CD4-positive, alpha-beta T cell treated with Interleukin-12 subunit alpha and Interleukin-12 subunit beta, for 1 hour (primary cell): ENCODE measurements around the gene SMG9.
"Not testable (repeated sequence)": the region's sequence is repeated elsewhere in the genome, so short reads cannot be mapped to it uniquely, and the experiment has no call there.

Source experiments
- DNase-seq: peaks from one replicate; pipeline ENCODE4 v3.0.0-alpha.2; 2020

The SMG9 gene

DNA sequence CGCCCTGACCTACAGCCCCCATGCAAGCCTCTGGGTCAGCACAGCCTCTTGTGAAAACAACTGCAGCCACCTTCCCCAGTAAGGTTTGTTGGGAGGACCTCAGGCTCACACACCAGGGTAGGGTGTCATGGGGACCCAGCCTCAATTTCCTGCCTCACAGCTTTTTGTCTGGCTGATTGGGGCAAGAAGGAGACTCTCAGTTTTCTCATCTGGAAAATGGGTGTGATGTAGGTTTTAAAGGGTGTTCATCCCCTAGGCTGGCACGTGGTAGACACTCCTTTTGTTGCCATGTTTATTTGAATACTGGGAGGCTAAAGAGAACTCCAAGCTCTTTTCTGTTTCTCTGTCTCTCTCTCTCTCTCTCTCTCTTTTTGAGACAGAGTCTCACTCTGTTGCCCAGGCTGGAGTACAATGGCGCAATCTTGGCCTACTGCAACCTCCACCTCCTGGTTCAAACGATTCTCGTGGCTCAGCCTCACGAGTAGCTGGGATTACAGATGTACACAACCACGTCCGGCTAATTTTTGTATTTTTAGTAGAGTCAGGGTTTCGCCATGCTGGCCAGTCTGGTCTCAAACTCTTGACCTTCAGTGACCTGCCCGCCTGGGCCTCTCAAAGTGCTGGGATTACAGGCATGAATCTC is 66.6 kb downstream of the SMG9 start:
- DNase-seq, result no peak

DNA sequence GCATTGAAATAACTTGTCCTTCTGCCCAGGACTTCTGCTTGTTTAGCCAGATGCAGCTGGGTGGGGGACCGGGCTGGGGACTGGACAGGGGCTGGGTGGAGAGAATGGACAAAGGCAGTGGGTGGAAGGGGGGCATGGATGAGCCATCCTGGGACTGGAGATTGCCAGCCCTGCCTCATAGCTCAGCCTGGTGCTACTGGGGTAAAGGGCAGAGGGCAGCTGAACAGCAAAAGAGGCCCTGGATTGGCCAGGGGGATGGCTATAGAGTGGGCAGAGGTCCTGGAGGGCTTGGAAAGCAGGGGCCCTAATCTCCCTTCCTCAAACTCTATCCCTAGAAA is 67.1 kb downstream of the SMG9 start:
- DNase-seq, result no peak

GRCh38 chr19:43684326-43684725 is 70.4 kb downstream of the SMG9 start:
- no peak for DNase-seq

- DNase-seq, result no peak
Observed at GRCh38 chr19:43683905-43684304, 70.9 kb downstream of the SMG9 start.

GRCh38 chr19:43682824-43683661 is 71.7 kb downstream of the SMG9 start:
- DNase-seq, result no peak

DNA sequence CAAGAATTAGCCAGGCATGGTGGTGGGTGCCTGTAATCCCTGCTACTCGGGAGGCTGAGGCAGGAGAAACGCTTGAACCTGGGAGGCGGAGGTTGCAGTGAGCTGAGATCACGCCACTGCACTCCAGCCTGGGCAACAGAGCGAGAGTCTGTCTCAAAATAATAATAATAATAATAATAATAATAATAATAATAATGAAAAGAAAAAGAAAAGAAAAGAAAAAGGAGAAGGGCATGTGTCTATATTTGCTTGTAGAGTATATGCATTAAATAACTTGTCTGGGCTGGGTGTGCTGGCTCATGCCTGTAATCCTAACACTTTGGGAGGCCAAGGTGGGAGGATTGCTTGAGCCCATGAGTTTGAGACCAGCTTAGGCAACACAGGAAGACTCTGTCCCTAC is 72.5 kb downstream of the SMG9 start:
- not testable (repeated sequence) for DNase-seq

DNA sequence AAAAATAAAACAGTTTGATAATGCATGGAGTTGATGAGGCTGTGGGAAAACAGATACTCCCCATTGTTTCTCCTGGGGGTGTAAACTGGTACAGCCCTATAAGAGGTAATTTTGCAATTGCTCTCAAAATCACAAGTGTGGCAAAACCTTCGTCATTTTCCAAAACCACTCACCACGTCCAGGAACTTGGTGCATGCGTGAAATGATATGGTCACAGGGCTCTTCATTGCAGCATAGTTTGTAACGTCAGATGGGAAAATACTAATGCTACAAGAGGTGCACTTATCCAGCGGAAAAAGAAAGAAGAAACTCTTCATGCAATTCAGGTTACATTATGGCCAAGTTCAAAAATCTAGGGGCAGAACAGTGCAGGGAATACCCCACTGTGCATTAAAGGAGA is 72.9 kb downstream of the SMG9 start:
- DNase-seq, result no peak

- DNase-seq, result no peak
Observed at GRCh38 chr19:43678512-43679261, 76.1 kb downstream of the SMG9 start.
